Trophoblast cell (in vitro differentiated cells and primary cell): ENCODE measurements around the gene MITF.

Experiments used
- DNase-seq, 2 donors: peaks; one replicate each; pipeline ENCODE4 v3.0.0-alpha.2; 2016
- H2AFZ ChIP-seq: 2 replicates; pipeline ENCODE4 v1.6.1; 2013; ENCODE audit warnings: low read length, moderate library complexity, mild to moderate bottlenecking; ENCODE audit not compliant: insufficient read depth, poor library complexity
- H2AK5ac ChIP-seq: 2 replicates; pipeline ENCODE4 v1.6.1; 2013; ENCODE audit warnings: mild to moderate bottlenecking, low read length
- H2BK120ac ChIP-seq: 2 replicates; pipeline ENCODE4 v1.6.1; 2013; ENCODE audit warnings: low read length, mild to moderate bottlenecking, moderate library complexity; ENCODE audit not compliant: insufficient read depth, poor library complexity
- H2BK12ac ChIP-seq: 2 replicates; pipeline ENCODE4 v1.6.1; 2013; ENCODE audit warnings: mild to moderate bottlenecking, low read length, moderate library complexity
- H2BK5ac ChIP-seq: 2 replicates; pipeline ENCODE4 v1.6.1; 2013; ENCODE audit warnings: low read length, low read depth, moderate library complexity, mild to moderate bottlenecking; ENCODE audit not compliant: poor library complexity
- H3K14ac ChIP-seq: 2 replicates; pipeline ENCODE4 v1.6.1; 2013; ENCODE audit warnings: mild to moderate bottlenecking, low read length
- H3K18ac ChIP-seq: 2 replicates; pipeline ENCODE4 v1.6.1; 2013; ENCODE audit warnings: mild to moderate bottlenecking, low read length
- H3K23ac ChIP-seq: 2 replicates; pipeline ENCODE4 v1.6.1; 2013; ENCODE audit warnings: low read length
- H3K27ac ChIP-seq: 2 replicates; pipeline ENCODE4 v1.5.1; 2013; ENCODE audit warnings: low read depth, mild to moderate bottlenecking, inconsistent platforms, low read length, moderate library complexity
- H3K27me3 ChIP-seq: 2 replicates; pipeline ENCODE4 v1.6.1; 2013; ENCODE audit warnings: inconsistent platforms, mild to moderate bottlenecking, low read length, moderate library complexity; ENCODE audit not compliant: insufficient read depth
- H3K36me3 ChIP-seq, 2 experiments: 1 replicate in 1 of 2; 2 replicates in 1 of 2; pipeline ENCODE4 v1.6.1; 2013; ENCODE audit warnings: low read length in 2 of 2, mild to moderate bottlenecking in 2 of 2, moderate library complexity in 1 of 2; ENCODE audit not compliant: insufficient read depth in 2 of 2, control insufficient read depth in 1 of 2
- H3K4ac ChIP-seq: 2 replicates; pipeline ENCODE4 v1.6.1; 2013; ENCODE audit warnings: low read depth, mild to moderate bottlenecking, low read length, moderate library complexity
- H3K4me1 ChIP-seq, 2 experiments: 1 replicate in 1 of 2; 2 replicates in 1 of 2; pipeline ENCODE4 v1.6.1; 2013; ENCODE audit warnings: low read length in 2 of 2, mild to moderate bottlenecking in 2 of 2, moderate library complexity in 1 of 2; ENCODE audit not compliant: insufficient read depth in 2 of 2, control insufficient read depth in 1 of 2
- H3K4me2 ChIP-seq: 2 replicates; pipeline ENCODE4 v1.6.1; 2013; ENCODE audit warnings: inconsistent platforms, mild to moderate bottlenecking, low read length, moderate library complexity
- H3K4me3 ChIP-seq: 2 replicates; pipeline ENCODE4 v1.5.1; 2013; ENCODE audit warnings: mild to moderate bottlenecking, low read depth, low read length, inconsistent platforms
- H3K79me1 ChIP-seq: one replicate; pipeline ENCODE4 v1.6.1; 2013; ENCODE audit warnings: low read length
- H3K79me2 ChIP-seq: 2 replicates; pipeline ENCODE4 v1.6.1; 2013; ENCODE audit warnings: low read length, mild to moderate bottlenecking; ENCODE audit not compliant: control insufficient read depth, insufficient read depth, poor library complexity
- H3K9ac ChIP-seq: 2 replicates; pipeline ENCODE4 v1.6.1; 2013; ENCODE audit warnings: mild to moderate bottlenecking, low read length
- H3K9me3 ChIP-seq: 2 replicates; pipeline ENCODE4 v1.6.1; 2013; ENCODE audit warnings: low read depth, mild to moderate bottlenecking, control low read depth, inconsistent platforms, low read length; ENCODE audit not compliant: insufficient read depth
- H4K12ac ChIP-seq: 2 replicates; pipeline ENCODE4 v1.6.1; 2013; ENCODE audit warnings: low read depth, mild to moderate bottlenecking, low read length, moderate library complexity
- H4K8ac ChIP-seq: 2 replicates; pipeline ENCODE4 v1.6.1; 2013; ENCODE audit warnings: low read depth, mild to moderate bottlenecking, low read length, moderate library complexity
- H4K91ac ChIP-seq: one replicate; pipeline ENCODE4 v1.6.1; 2013; ENCODE audit warnings: low read depth, mild to moderate bottlenecking, low read length, moderate library complexity
- WGBS: extraction: QIAGEN DNeasy Blood & Tissue Kit; methylation state at CpG from one replicate; pipeline ENCODE4 v1.1.7; 2013; ENCODE audit warnings: missing lambda C conversion rate; ENCODE audit not compliant: insufficient read length, insufficient coverage; ENCODE audit errors: extremely low coverage; 5-methylcytosine and 5-hydroxymethylcytosine counted together

MITF gene

GRCh38 chr3:69741032-69741767 is 1.9 kb downstream of the MITF start:
- Histone ChIP-seq H3K79me2 (no peaks in the 10 kb centered on the region), H3K18ac (no peak overlapping the region), H3K36me3 (no peaks in the 10 kb centered on the region), H2AK5ac (no peak overlapping the region), H3K4ac (no peak overlapping the region), H2BK5ac (no peak overlapping the region), H3K14ac (no peak overlapping the region), H3K4me3 (no peak overlapping the region), H3K9ac (no peak overlapping the region), H2AFZ (no peak overlapping the region), H3K4me1 (peaks cover 0 to 6% of the 10 kb centered on the region in 2 experiments), H2BK120ac (no peak overlapping the region), H4K91ac (no peak overlapping the region), H3K27ac (no peak overlapping the region), H3K9me3 (no peaks in the 10 kb centered on the region), H2BK12ac (no peak overlapping the region), H3K27me3 (no peaks in the 10 kb centered on the region), H3K23ac (no peak overlapping the region), H3K79me1 (no peaks in the 10 kb centered on the region), H4K12ac (no peak overlapping the region), H4K8ac (no peak overlapping the region), H3K4me2 (no peak overlapping the region)
- no CpG with 5 or more reads among the region's 13 CpGs for WGBS
- no peak for DNase-seq

- no peaks in the 10 kb centered on the region for H3K9me3 ChIP-seq
- no peak overlapping the region for H3K4me2 ChIP-seq
- no peak overlapping the region for H2AK5ac ChIP-seq
- no peaks in the 10 kb centered on the region for H3K79me1 ChIP-seq
- no peak overlapping the region for H3K4ac ChIP-seq
- no peaks in the 10 kb centered on the region for H3K79me2 ChIP-seq
- no CpG with 5 or more reads among the region's 2 CpGs for WGBS
- no peaks in the 10 kb centered on the region for H3K27me3 ChIP-seq
- no peaks in the 10 kb centered on the region for H3K36me3 ChIP-seq
- H2BK12ac ChIP-seq: no peak overlapping the region
- DNase-seq: no peak
- no peak overlapping the region for H4K91ac ChIP-seq
- H2BK120ac ChIP-seq: no peak overlapping the region
- no peak overlapping the region for H4K12ac ChIP-seq
- no peak overlapping the region for H3K14ac ChIP-seq
- H3K27ac ChIP-seq: no peak overlapping the region
- no peak overlapping the region for H3K23ac ChIP-seq
- H4K8ac ChIP-seq: no peak overlapping the region
- H3K4me3 ChIP-seq: no peak overlapping the region
- no peak overlapping the region for H3K18ac ChIP-seq
- no peak overlapping the region for H3K9ac ChIP-seq
- no peak overlapping the region for H2BK5ac ChIP-seq
- peaks cover 0 to 6% of the 10 kb centered on the region in 2 experiments for H3K4me1 ChIP-seq
- no peak overlapping the region for H2AFZ ChIP-seq
Observed at GRCh38 chr3:69742391-69742790, 3.1 kb downstream of the MITF start.

GRCh38 chr3:69743975-69744906 is 5.0 kb downstream of the MITF start:
- H3K18ac ChIP-seq: no peak overlapping the region

GRCh38 chr3:69745505-69745904 is 6.2 kb downstream of the MITF start:
- H2BK120ac ChIP-seq: no peak overlapping the region
- H4K91ac ChIP-seq: no peak overlapping the region
- H3K27ac ChIP-seq: no peak overlapping the region
- no peak for DNase-seq
- H3K4me2 ChIP-seq: no peak overlapping the region
- H3K14ac ChIP-seq: no peak overlapping the region
- no peak overlapping the region for H3K23ac ChIP-seq
- H3K79me2 ChIP-seq: no peaks in the 10 kb centered on the region
- no peaks in the 10 kb centered on the region for H3K27me3 ChIP-seq
- no peak overlapping the region for H2AFZ ChIP-seq
- H3K9me3 ChIP-seq: no peaks in the 10 kb centered on the region
- no peaks in the 10 kb centered on the region for H3K79me1 ChIP-seq
- no peak overlapping the region for H3K18ac ChIP-seq
- no CpG with 5 or more reads among the region's 2 CpGs for WGBS
- H3K4me1 ChIP-seq: peaks cover 0 to 2% of the 10 kb centered on the region in 2 experiments
- H2BK5ac ChIP-seq: no peak overlapping the region
- no peaks in the 10 kb centered on the region for H3K36me3 ChIP-seq
- H4K12ac ChIP-seq: no peak overlapping the region
- H2AK5ac ChIP-seq: no peak overlapping the region
- no peak overlapping the region for H2BK12ac ChIP-seq
- no peak overlapping the region for H3K4ac ChIP-seq
- no peak overlapping the region for H3K4me3 ChIP-seq
- no peak overlapping the region for H3K9ac ChIP-seq
- H4K8ac ChIP-seq: no peak overlapping the region

More at GRCh38 chr3:69743975-69744906, 5.0 kb downstream of the MITF start:
- H3K4me3 ChIP-seq: no peak overlapping the region
- H3K27me3 ChIP-seq: no peaks in the 10 kb centered on the region
- no peak overlapping the region for H3K4ac ChIP-seq
- H3K4me2 ChIP-seq: no peak overlapping the region
- H2BK120ac ChIP-seq: no peak overlapping the region
- no peak overlapping the region for H2AFZ ChIP-seq
- H3K79me1 ChIP-seq: no peaks in the 10 kb centered on the region
- peaks cover 0 to 6% of the 10 kb centered on the region in 2 experiments for H3K4me1 ChIP-seq
- peak in 1 of 2 donors; percentile 37 for DNase-seq
- H3K14ac ChIP-seq: no peak overlapping the region
- H4K91ac ChIP-seq: no peak overlapping the region
- no peak overlapping the region for H2AK5ac ChIP-seq
- WGBS: no CpG with 5 or more reads among the region's 8 CpGs
- H4K12ac ChIP-seq: no peak overlapping the region
- H2BK12ac ChIP-seq: no peak overlapping the region
- no peak overlapping the region for H4K8ac ChIP-seq
- no peak overlapping the region for H2BK5ac ChIP-seq
- H3K27ac ChIP-seq: no peak overlapping the region
- no peaks in the 10 kb centered on the region for H3K36me3 ChIP-seq
- H3K9me3 ChIP-seq: no peaks in the 10 kb centered on the region
- H3K23ac ChIP-seq: no peak overlapping the region
- no peak overlapping the region for H3K9ac ChIP-seq
- no peaks in the 10 kb centered on the region for H3K79me2 ChIP-seq
